GM23338 (cell line): Measurements from ENCODE around the gene TNNT3. TPM values are rescaled to one million over a fixed set of nuclear protein-coding genes. Genes with fewer than 3 reads are reported as not detected.

ENCODE experiments used
- ATAC-seq: fragments of 200-7000 bp; cut with Tn5 transposase; 3 replicates; pipeline ENCODE4 v1.9.1; 2020
- DNase-seq: peaks from one replicate; pipeline ENCODE4 v3.0.0-alpha.2; 2015; ENCODE audit warnings: low spot score
- H2AFZ ChIP-seq: fragments of 200-600 bp; sonication (generic); 2 replicates; pipeline ENCODE4 v1.8.0; 2016; ENCODE audit warnings: antibody characterized with exemption, mild to moderate bottlenecking, moderate library complexity
- H3F3A ChIP-seq: fragments of 200-600 bp; sonication (generic); replicated peaks from 2 replicates; pipeline ENCODE4 v1.8.0; 2017; ENCODE audit warnings: antibody characterized with exemption, mixed run types, low read depth
- H3K27ac ChIP-seq: fragments of 200-600 bp; sonication (generic); 2 replicates; pipeline ENCODE4 v1.6.1; 2016; ENCODE audit warnings: low read depth
- H3K27me3 ChIP-seq: fragments of 200-600 bp; sonication (generic); 2 replicates; pipeline ENCODE4 v1.8.0; 2016; ENCODE audit warnings: mild to moderate bottlenecking, mixed run types, moderate library complexity; ENCODE audit not compliant: insufficient read depth
- H3K36me3 ChIP-seq: fragments of 200-600 bp; sonication (generic); 2 replicates; pipeline ENCODE4 v1.8.0; 2016; ENCODE audit warnings: mild to moderate bottlenecking; ENCODE audit not compliant: insufficient read depth
- H3K4me1 ChIP-seq: fragments of 200-600 bp; sonication (generic); 2 replicates; pipeline ENCODE4 v1.8.0; 2016; ENCODE audit warnings: mild to moderate bottlenecking, moderate library complexity; ENCODE audit not compliant: insufficient read depth
- H3K4me2 ChIP-seq: fragments of 200-600 bp; sonication (generic); 2 replicates; pipeline ENCODE4 v1.7.1; 2017; ENCODE audit warnings: mixed run types
- H3K4me3 ChIP-seq: fragments of 200-600 bp; sonication (generic); 2 replicates; pipeline ENCODE4 v1.6.1; 2016; ENCODE audit warnings: mixed run types
- H3K79me2 ChIP-seq: fragments of 200-600 bp; sonication (generic); replicated peaks from 2 replicates; pipeline ENCODE4 v1.8.0; 2017; ENCODE audit warnings: mild to moderate bottlenecking; ENCODE audit not compliant: insufficient read depth
- H3K9me2 ChIP-seq: fragments of 200-600 bp; sonication (generic); 2 replicates; pipeline ENCODE4 v1.8.0; 2017; ENCODE audit not compliant: insufficient read depth
- H4K20me1 ChIP-seq: fragments of 200-600 bp; sonication (generic); replicated peaks from 2 replicates; pipeline ENCODE4 v1.8.0; 2017; ENCODE audit warnings: mild to moderate bottlenecking; ENCODE audit not compliant: insufficient read depth
- H3K27ac Mint-ChIP-seq: 2 replicates; pipeline ENCODE4 v1.8.0; 2020; ENCODE audit warnings: inconsistent platforms, mild to moderate bottlenecking, moderate library complexity, mixed read lengths
- H3K27me3 Mint-ChIP-seq: 3 replicates; pipeline ENCODE4 v1.8.0; 2022; ENCODE audit warnings: low read depth, mild to moderate bottlenecking, moderate library complexity, mixed read lengths, inconsistent platforms; ENCODE audit not compliant: insufficient read depth, poor library complexity
- H3K36me3 Mint-ChIP-seq: 3 replicates; pipeline ENCODE4 v1.8.0; 2021; ENCODE audit warnings: low read depth, mild to moderate bottlenecking, inconsistent platforms, moderate library complexity, mixed read lengths
- H3K4me1 Mint-ChIP-seq: 3 replicates; pipeline ENCODE4 v1.8.0; 2020; ENCODE audit warnings: mild to moderate bottlenecking, inconsistent platforms, mixed read lengths
- H3K4me3 Mint-ChIP-seq: 3 replicates; pipeline ENCODE4 v1.8.0; 2021; ENCODE audit warnings: moderate library complexity, mild to moderate bottlenecking, inconsistent platforms, mixed read lengths
- H3K9me3 Mint-ChIP-seq: 3 replicates; pipeline ENCODE4 v1.8.0; 2020; ENCODE audit warnings: moderate library complexity, mild to moderate bottlenecking, inconsistent platforms, mixed read lengths
- JUNB ChIP-seq: IDR thresholded peaks from one replicate; pipeline ENCODE4 v1.6.1; 2016; ENCODE audit warnings: antibody characterized with exemption; ENCODE audit not compliant: unreplicated experiment
- polyA plus RNA-seq: library from polyadenylated mRNA; unstranded; fragments of >200 nt; fragmentation: Nextera tagmentation; extraction: Ambion mirVana; gene quantifications from 2 replicates; pipeline ENCODE4 v1.2.1, GENCODE V29; 2016
- total RNA-seq: library from RNA; depleted of rRNA; stranded (reverse); fragments of >200 nt; shearing (Covaris generic); gene quantifications from 2 replicates; pipeline ENCODE4 v1.2.3, GENCODE V29; 2014
- TF ChIP-seq, protein P1 (sequence below): fragments of 250-450 bp; sonication (Bioruptor Pico); IDR thresholded peaks from 2 replicates; pipeline ENCODE4 v1.5.0; 2020; ENCODE audit warnings: mild to moderate bottlenecking, moderate library complexity
- TF ChIP-seq, protein P2 (sequence below): IDR thresholded peaks from 2 replicates; pipeline ENCODE4 v1.6.1; 2016; ENCODE audit warnings: antibody characterized with exemption
- TF ChIP-seq, protein P3 (sequence below): IDR thresholded peaks from one replicate; pipeline ENCODE4 v1.6.1; 2018; ENCODE audit warnings: antibody characterized with exemption; ENCODE audit not compliant: unreplicated experiment

TNNT3 gene
- total and polyA plus RNA-seq, 2 experiments from 2014 or later, result not detected

DNA sequence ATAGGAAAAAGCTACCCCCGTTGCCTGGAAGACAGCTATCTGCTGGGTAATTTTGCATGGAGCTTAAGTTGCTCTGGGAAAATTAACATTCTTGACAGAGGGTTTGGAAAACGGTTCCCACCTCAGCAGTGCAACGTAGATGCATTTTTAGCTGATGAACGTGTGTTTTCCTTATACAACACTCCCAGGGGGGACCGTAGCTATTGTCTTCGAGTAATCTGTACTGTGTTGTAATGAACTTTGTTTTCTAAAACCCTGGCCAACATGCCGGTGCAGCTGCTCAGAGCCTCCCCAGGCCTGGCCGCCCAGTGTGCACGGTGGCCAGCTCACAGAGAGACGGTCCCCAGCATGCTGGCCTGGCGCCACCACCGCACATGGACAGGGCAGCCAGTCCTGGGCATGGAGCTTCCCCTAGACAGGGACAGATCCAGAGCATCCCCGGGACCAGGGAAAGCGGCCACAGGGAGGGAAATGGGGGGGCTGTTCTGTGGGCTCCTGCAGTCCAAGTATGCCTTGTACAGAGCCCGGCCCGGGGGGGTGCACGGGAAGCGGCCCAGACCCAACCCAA, 2.2 kb downstream of the TNNT3 start (continued):
- TF ChIP-seq, protein P1, sequence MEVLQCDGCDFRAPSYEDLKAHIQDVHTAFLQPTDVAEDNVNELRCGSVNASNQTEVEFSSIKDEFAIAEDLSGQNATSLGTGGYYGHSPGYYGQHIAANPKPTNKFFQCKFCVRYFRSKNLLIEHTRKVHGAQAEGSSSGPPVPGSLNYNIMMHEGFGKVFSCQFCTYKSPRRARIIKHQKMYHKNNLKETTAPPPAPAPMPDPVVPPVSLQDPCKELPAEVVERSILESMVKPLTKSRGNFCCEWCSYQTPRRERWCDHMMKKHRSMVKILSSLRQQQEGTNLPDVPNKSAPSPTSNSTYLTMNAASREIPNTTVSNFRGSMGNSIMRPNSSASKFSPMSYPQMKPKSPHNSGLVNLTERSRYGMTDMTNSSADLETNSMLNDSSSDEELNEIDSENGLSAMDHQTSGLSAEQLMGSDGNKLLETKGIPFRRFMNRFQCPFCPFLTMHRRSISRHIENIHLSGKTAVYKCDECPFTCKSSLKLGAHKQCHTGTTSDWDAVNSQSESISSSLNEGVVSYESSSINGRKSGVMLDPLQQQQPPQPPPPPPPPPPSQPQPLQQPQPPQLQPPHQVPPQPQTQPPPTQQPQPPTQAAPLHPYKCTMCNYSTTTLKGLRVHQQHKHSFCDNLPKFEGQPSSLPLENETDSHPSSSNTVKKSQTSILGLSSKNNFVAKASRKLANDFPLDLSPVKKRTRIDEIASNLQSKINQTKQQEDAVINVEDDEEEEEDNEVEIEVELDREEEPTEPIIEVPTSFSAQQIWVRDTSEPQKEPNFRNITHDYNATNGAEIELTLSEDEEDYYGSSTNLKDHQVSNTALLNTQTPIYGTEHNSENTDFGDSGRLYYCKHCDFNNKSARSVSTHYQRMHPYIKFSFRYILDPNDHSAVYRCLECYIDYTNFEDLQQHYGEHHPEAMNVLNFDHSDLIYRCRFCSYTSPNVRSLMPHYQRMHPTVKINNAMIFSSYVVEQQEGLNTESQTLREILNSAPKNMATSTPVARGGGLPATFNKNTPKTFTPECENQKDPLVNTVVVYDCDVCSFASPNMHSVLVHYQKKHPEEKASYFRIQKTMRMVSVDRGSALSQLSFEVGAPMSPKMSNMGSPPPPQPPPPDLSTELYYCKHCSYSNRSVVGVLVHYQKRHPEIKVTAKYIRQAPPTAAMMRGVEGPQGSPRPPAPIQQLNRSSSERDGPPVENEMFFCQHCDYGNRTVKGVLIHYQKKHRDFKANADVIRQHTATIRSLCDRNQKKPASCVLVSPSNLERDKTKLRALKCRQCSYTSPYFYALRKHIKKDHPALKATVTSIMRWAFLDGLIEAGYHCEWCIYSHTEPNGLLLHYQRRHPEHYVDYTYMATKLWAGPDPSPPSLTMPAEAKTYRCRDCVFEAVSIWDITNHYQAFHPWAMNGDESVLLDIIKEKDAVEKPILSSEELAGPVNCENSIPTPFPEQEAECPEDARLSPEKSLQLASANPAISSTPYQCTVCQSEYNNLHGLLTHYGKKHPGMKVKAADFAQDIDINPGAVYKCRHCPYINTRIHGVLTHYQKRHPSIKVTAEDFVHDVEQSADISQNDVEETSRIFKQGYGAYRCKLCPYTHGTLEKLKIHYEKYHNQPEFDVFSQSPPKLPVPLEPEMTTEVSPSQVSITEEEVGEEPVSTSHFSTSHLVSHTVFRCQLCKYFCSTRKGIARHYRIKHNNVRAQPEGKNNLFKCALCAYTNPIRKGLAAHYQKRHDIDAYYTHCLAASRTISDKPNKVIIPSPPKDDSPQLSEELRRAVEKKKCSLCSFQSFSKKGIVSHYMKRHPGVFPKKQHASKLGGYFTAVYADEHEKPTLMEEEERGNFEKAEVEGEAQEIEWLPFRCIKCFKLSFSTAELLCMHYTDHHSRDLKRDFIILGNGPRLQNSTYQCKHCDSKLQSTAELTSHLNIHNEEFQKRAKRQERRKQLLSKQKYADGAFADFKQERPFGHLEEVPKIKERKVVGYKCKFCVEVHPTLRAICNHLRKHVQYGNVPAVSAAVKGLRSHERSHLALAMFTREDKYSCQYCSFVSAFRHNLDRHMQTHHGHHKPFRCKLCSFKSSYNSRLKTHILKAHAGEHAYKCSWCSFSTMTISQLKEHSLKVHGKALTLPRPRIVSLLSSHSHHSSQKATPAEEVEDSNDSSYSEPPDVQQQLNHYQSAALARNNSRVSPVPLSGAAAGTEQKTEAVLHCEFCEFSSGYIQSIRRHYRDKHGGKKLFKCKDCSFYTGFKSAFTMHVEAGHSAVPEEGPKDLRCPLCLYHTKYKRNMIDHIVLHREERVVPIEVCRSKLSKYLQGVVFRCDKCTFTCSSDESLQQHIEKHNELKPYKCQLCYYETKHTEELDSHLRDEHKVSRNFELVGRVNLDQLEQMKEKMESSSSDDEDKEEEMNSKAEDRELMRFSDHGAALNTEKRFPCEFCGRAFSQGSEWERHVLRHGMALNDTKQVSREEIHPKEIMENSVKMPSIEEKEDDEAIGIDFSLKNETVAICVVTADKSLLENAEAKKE (CRISPR knock-in tag), result no peak

DNA sequence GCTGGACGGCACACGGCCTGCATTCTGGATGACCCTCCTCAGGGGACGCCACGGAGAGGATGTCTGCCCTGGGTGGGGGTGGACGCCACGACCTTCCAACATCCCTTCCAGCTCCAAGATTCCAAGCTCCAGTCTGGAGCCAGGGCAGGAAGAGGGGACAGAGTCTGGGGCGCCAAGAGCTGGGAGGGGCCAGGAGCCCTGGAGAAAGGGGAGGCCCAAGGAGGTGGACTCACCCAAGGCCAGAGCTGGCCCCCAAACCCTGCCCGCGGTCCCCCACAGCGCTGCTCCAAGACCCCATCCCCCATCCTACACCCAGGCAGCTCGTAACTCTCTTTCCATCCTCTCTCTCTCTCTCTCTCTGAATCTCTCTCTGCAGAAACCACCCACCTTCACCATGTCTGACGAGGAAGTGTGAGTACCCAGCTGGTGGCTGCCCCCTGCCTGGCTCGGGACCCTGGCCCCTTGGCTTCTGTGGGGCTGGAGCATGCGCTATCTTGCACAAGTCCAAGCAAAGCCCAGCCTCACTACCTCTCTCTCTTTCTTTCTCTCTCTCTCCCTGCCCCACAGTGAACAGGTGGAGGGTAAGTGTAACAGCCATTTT, 3.1 kb downstream of the TNNT3 start:
- Mint-ChIP-seq H3K4me3 (no peak overlapping the region), H3K36me3 (no peaks in the 10 kb centered on the region), H3K9me3 (no peaks in the 10 kb centered on the region), H3K4me1 (no peaks in the 10 kb centered on the region), H3K27ac (no peak overlapping the region), H3K27me3 (peaks cover 2% of the 10 kb centered on the region)
- DNase-seq (no peak), ATAC-seq (no peak)
- no peaks in the 10 kb centered on the region for H3K27me3 ChIP-seq
- no peak overlapping the region for H2AFZ ChIP-seq
- H3F3A ChIP-seq, result no peaks in the 10 kb centered on the region
- H3K79me2 ChIP-seq, result no peaks in the 10 kb centered on the region
- H3K27ac ChIP-seq, result no peak overlapping the region
- no peak overlapping the region for H3K4me2 ChIP-seq
- TF ChIP-seq, protein P2, sequence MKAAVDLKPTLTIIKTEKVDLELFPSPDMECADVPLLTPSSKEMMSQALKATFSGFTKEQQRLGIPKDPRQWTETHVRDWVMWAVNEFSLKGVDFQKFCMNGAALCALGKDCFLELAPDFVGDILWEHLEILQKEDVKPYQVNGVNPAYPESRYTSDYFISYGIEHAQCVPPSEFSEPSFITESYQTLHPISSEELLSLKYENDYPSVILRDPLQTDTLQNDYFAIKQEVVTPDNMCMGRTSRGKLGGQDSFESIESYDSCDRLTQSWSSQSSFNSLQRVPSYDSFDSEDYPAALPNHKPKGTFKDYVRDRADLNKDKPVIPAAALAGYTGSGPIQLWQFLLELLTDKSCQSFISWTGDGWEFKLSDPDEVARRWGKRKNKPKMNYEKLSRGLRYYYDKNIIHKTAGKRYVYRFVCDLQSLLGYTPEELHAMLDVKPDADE, result no peak
- TF ChIP-seq JUNB, result no peak
- TF ChIP-seq, protein P3, sequence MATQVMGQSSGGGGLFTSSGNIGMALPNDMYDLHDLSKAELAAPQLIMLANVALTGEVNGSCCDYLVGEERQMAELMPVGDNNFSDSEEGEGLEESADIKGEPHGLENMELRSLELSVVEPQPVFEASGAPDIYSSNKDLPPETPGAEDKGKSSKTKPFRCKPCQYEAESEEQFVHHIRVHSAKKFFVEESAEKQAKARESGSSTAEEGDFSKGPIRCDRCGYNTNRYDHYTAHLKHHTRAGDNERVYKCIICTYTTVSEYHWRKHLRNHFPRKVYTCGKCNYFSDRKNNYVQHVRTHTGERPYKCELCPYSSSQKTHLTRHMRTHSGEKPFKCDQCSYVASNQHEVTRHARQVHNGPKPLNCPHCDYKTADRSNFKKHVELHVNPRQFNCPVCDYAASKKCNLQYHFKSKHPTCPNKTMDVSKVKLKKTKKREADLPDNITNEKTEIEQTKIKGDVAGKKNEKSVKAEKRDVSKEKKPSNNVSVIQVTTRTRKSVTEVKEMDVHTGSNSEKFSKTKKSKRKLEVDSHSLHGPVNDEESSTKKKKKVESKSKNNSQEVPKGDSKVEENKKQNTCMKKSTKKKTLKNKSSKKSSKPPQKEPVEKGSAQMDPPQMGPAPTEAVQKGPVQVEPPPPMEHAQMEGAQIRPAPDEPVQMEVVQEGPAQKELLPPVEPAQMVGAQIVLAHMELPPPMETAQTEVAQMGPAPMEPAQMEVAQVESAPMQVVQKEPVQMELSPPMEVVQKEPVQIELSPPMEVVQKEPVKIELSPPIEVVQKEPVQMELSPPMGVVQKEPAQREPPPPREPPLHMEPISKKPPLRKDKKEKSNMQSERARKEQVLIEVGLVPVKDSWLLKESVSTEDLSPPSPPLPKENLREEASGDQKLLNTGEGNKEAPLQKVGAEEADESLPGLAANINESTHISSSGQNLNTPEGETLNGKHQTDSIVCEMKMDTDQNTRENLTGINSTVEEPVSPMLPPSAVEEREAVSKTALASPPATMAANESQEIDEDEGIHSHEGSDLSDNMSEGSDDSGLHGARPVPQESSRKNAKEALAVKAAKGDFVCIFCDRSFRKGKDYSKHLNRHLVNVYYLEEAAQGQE, result no peak
- no peaks in the 10 kb centered on the region for H4K20me1 ChIP-seq
- no peaks in the 10 kb centered on the region for H3K4me1 ChIP-seq
- no peaks in the 10 kb centered on the region for H3K9me2 ChIP-seq
- no peaks in the 10 kb centered on the region for H3K36me3 ChIP-seq
- H3K4me3 ChIP-seq, result no peak overlapping the region
